Activated CD4-positive, alpha-beta T cell treated with anti-CD3 and anti-CD28 coated beads for 24 hours (primary cell): ENCODE data around the gene NEK10.
"Not testable (repeated sequence)": the region's sequence is repeated elsewhere in the genome, so short reads cannot be mapped to it uniquely, and the experiment has no call there.

Source experiments
- DNase-seq, 2 donors: peaks; one replicate each; pipeline ENCODE4 v3.0.0-alpha.2; 2020; ENCODE audit warnings: low read depth in 2 of 2

NEK10 gene

DNA sequence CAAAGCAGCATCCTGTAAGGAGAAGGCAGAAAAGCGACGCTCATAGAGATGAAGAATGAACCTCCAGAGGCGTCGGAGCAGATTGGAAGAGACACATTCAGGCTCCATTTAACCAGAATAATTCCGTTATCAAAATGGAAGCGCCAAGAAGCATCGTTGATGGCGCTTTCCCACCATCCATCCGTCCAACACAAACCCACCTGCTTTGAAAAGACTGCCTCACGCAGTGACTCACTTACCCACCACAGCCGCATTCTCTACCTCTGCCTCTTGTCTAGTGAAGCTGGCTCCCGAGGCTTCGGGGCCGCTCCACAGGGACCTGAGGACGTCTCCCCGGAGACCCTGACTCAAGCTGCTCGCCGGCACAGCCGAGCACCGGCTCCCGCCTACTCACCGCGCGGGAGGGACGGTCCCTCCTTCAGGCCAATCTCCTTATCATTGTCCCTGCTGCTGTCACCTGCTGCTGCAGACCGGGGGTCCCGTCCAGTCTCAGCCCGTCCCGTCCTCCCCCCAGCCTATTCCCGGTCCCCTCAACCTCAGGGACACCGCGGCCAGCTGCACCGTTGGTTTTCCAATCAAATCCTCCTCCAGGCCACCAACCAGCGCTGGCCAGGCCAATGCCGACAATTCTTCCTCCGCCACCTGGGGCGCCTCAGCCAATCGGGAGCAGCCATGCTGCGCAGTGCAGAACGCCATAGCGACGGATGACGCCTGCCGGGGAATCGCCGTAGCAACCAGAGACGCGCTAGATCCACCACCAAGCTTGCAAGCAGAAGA lies at the start of gene NEK10:
TSS of gene NEK10 (minus strand) at position 553 of the 777 bp plus-strand sequence. CDS start 16,501 bp downstream, outside the sequence.
- DNase-seq, result peak; percentile 82 to 83

DNA sequence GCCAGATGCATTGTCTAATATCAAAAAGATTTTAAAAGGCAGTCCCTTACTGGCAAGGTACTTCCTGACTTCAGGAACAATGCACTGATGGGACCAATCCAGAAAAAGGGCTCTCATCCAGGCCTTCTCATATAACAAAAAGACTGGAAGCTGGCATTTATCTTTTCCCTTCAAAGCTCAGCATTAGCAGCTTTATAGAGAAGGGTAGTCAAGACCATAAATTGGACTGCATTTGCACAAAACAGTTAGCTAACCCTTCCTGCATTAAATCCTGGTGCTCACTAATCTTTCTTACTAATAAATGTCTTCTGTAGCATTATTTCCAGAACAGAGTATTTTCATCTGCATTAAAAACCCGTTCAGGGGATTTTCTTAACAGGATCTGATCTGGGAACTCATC lies 46.0 kb upstream of the NEK10 start:
- no peak for DNase-seq

DNA sequence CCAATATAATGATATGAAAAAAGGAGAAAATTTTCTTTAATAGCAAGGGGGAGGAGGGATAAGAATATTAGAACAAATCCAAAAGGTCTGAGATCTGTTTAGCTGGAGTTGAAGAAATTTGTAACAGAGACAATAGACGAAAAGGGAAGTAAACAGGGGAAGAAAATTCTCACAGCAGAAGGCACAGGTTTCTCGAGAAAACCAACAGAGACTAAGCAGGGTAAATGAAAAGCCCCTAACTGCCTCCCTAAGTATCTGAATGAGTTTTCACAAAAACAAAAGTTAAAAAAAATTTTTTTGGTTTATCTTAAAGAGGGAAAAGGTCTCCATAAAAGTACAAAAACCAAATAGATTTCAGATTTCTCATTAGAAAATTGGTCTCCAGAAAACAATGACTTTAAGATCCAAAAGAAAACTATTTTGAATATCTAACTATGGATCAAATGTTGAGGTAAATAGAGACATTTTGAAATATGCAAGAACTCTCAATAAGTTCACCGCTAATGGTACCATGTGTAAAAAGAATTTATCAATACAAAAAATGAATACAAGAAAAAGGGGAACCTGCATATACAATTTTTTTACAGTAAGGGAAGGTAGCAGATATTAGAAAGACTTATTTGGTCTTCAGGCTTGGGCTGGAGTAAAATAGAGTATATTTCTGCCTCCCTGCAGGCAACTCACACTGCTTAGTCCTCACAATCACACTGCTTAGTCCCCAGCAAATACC lies 23.9 kb upstream of the NEK10 start:
- DNase-seq, result no peak

- not testable (repeated sequence) for DNase-seq
These were observed 23.2 kb upstream of the NEK10 start for GRCh38 chr3:27392414-27392813.

- DNase-seq, result no peak
These were observed 22.6 kb upstream of the NEK10 start for GRCh38 chr3:27391796-27392195.

DNA sequence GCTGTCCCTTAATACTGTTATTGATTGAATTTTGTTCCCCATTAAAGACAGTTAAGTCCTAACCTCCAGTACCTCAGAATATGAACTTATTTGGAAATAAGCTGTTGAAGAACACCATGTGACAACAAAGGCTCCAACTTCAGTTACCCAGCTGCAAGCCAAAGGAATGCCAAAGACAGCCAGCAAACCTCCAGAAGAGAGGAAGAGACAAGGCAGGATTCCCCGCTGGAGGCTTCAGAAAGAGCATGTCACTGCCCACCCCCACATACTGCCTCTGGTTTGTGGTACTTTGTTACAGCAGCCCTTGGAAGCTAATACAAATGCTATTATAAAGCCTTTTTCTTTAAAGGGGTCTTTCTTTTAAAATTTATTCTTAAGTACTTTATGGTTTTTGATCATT lies 18.4 kb upstream of the NEK10 start:
- DNase-seq, result no peak

DNA sequence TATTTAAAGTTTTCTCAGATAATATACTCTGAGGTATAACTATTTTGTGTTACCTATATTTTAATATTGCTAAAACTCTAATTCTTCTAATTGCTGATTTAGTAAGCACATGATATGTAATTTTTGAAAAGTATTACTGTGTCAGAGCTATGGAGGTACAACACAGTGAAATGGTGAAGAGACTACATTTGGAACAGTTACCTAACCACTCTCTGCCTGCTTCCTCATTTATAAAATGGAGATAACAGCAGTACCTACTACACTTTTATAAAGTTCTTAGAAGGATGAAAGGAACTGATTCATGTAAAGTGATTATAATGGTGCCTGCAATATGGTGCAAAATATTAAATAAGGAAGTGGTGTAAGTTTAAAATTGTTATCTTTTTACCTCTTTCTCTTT lies 16.3 kb upstream of the NEK10 start:
- DNase-seq, result no peak

- DNase-seq, result no peak
These were observed 15.0 kb upstream of the NEK10 start for GRCh38 chr3:27384191-27384590.

GRCh38 chr3:27380433-27381357 lies 11.5 kb upstream of the NEK10 start:
- DNase-seq, result no peak

- no peak for DNase-seq
These were observed 9.1 kb upstream of the NEK10 start for GRCh38 chr3:27378331-27378730.

DNA sequence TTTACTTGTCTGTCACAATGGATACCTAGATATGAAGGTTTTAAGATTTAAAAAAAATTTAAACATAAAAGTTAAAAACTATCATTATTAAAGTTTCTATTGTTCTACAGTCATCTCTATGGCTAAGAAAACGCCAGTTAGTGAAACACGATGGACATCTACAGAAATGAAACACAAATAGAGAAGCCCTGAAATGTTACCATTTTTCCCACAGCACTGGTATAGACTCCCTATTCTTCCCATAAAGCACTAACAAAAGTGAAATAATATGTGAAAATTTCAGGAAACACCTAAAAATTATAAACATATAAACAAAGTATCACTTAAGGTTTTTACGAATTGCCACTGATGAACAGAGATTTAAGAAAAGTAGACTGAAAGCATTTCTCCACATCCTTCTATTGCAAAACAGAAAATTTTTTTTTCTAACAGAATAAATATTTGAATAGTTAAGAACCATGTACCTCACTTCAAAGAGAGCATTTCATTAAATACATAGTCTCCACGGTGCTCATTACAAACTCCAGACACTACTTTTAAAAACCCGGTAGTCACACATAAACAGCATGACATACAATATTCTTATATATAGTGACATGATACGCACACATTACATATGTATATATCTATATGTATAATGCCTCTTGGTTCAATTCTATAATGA lies 7.1 kb upstream of the NEK10 start:
- DNase-seq, result no peak

- DNase-seq, result no peak
These were observed 3.1 kb downstream of the NEK10 start for GRCh38 chr3:27366062-27366591.

DNA sequence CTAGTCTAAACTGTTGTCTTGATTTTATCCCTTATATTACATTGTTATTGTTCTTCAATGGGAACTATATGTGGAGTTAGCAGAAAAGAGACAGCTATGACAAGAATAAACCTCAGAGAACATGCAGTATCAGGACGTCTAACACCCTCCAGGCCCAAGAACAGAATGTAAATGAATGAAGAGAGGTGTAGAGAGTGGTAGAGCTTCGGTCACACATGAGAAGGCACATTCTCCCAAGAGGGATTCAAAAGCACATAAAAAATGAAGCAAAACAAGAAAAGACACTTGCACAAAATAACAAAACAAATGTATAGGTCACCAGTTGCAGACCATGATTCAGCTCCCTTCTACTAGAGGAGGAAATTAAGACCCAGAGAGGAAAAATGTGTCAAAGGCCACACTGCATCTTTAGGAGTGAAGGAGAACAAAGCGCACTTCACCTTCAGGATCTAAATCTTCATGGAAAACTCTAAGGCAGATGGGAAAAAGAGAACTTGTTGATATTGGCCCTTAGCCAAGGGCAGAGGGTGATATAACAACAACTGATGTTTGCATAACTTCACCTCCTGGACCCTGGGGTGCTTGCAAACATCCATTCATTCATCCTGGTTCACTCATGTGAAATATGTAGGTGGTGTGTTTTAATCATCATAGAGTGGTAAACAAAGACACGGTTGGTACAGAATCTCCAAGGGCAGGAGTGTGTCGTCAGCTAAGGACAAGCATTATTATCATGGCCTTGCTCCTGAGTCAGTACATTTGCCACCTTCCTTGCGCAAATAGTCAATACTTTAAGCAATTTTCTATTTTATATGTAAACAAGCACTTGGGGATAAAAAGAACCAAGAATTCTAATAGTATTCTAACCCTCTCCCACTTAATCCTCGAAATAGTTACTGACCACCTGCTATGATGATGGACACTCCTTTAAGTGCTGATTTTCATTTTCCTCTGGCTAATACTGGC lies 8.8 kb downstream of the NEK10 start:
- DNase-seq, result no peak

DNA sequence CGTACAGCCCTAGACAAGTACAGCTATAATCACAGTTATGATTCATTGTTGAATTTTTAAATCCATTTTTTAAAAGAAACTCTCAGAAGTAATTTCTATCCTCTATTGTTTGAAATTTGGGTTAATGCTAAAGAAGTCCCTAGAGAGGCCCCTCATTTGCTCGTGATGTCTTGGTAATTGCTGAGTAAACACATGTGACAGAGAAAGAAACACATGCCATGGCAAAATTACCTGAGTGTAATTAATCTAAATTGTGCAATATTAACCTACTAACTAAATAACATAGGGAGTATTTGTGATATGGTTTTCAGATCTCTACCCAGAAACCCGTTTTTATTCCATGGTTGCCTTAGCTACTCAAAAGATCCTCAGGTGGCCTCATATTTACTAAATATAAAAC lies 10.8 kb downstream of the NEK10 start:
- DNase-seq, result no peak

GRCh38 chr3:27357665-27358258 lies 11.4 kb downstream of the NEK10 start:
- DNase-seq, result peak; percentile 28 to 46

DNA sequence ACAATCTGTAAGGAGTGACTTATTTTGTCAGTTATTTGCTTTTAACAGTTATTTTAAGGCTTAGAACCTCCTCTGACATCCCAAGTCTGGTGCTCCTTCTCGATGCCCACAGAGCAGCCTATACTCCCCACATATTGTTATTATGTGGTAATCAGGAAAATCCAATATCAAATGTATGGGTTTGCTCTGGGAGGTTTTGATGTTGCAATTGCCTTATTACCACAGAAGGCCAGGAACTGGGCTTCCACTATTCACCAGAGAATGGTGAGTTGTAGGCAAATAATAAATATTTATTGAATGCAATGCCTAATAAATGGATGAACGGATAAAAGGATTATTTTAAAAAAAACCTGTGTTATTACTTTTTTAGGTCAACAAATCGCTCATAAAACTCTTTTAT lies 12.2 kb downstream of the NEK10 start:
- DNase-seq, result no peak

DNA sequence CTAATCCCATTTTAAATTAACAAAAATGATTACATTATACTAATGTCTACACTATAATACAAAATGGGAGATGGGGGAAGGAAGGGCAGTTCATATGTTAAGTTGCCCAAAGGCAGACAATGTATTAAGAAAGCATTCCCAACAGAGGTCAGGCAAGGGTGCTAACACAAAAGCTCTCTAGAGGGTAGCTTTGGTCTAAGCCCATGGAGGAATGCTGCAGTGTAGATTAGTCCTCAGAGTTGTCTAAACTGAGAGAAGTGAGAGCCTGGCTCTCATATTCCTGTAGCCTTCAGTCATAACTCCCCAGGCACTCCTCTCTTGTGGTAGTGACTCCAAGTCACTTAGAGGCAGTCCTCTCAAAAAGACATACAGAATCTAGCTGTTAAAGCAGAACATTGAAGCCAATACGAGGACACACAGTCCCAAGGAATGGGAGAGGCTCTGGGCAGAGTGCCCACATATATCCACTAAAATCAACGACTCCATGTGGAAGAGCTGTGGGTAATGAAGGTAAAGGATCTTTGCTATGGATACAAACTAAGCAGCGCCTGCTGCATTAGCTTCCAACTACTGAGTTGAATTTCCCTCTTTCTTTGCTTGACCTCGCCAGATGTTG lies 14.5 kb downstream of the NEK10 start:
- no peak for DNase-seq

DNA sequence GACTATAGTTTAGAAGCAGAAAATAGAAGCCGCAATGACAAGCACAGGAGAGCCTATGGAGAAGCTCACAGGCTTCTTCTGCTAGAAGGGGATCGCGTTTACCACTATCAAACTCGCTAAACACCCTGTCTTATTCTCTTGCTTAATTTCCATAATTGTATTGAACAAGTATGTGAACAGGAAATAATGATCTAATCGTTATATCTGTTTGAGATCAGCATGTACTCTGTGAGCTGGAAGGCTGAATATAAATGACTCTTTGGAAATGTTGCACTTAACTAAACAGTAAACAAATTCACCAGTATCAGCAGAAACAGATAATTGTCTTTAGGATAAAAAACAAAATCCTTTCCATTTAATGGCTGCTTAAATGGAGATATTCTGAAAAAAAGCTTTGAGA lies 15.0 kb downstream of the NEK10 start:
- DNase-seq, result no peak

DNA sequence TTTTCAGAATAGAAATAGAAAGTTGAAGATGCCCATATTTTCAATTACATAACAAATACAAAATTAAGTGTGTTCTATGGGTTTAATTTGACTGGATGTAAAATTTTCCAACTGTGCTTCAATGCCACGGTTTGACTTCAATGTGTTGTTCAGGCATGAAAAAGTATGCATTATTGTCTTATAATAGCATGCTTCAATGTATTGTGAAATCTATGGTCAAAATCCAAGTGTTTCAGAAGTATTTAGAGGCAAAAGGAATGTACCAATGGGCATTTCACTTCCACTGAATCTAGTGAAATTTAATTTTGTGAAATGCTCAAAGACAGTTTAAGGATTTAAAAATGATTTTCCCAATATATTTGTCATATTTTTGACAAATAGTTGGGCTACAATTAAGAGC lies 16.0 kb downstream of the NEK10 start:
- no peak for DNase-seq
